Mucosa of descending colon (tissue), 3 donors: ENCODE measurements around the gene TBC1D23. TPM values are rescaled to one million over a fixed set of nuclear protein-coding genes. Genes with fewer than 3 reads are reported as not detected.

Experiments used
- ATAC-seq: fragments of 200-7000 bp; cut with Tn5 transposase; one replicate; pipeline ENCODE4 v1.9.1; 2020; ENCODE audit warnings: mild to moderate bottlenecking, moderate library complexity
- DNase-seq, 3 donors: peaks; one replicate each; pipeline ENCODE4 v3.0.0-alpha.2; 2020
- H3K36me3 ChIP-seq: fragments of 200-600 bp; one replicate; pipeline ENCODE4 v1.8.0; 2021; ENCODE audit warnings: low read depth, mild to moderate bottlenecking
- H3K4me1 ChIP-seq: fragments of 200-600 bp; one replicate; pipeline ENCODE4 v1.8.0; 2021; ENCODE audit warnings: low read depth, mild to moderate bottlenecking
- H3K4me3 ChIP-seq: fragments of 200-600 bp; one replicate; pipeline ENCODE4 v1.8.0; 2021; ENCODE audit warnings: mild to moderate bottlenecking
- H3K9me3 ChIP-seq: fragments of 200-600 bp; one replicate; pipeline ENCODE4 v1.8.0; 2021; ENCODE audit warnings: mild to moderate bottlenecking
- CTCF ChIP-seq: fragments of 200-600 bp; IDR thresholded peaks from one replicate; pipeline ENCODE4 v1.8.0; 2022; ENCODE audit warnings: antibody characterized with exemption, mild to moderate bottlenecking
- intact Hi-C, 2 donors: fragments of 100-400 bp; cut with DNase I in 1 of 2; cut with micrococcal nuclease in 1 of 2; formaldehyde crosslinking; loops; one replicate each; pipeline versions ENCODE4 v1.11.0 to v1.11.1; 2022; cut with DNase I, micrococcal nuclease
- long read RNA-seq, 2 donors: library from polyadenylated mRNA; unstranded; transcript quantifications; one replicate each; pipeline ENCODE4 v2.0.0, GENCODE V29; 2019 to 2021
- total RNA-seq, 3 donors: library from RNA; stranded (reverse); fragmentation: NEBNext Ultra II Directional in 2 of 3; extraction: Animal tissue kit (Norgen Biotek cat#: 25700) in 2 of 3; gene quantifications; one replicate each; pipeline versions ENCODE4 v1.2.1 to v1.2.4, GENCODE V29; 2021 to 2023
- donor health status: DM: no; HTN: no; CAD: no; lungs with moderate emphysema.
- donor health status: DM: no; HTN: no; CAD: no.
- donor health status: DM: no; HTN: yes; CAD: no.

The TBC1D23 gene
- total RNA-seq, result 10 to 100 TPM; 43.5 to 45.6 (median 44.0) TPM
- long read RNA-seq, donor 1, transcript TBC1D23-201 (18 exons, 3,656 nt), result minor isoform, 16 of 45 reads
- long read RNA-seq, donor 1, transcript TBC1D23-202 (19 exons, 3,677 nt), result major isoform, 17 of 45 reads
- long read RNA-seq, donor 1, partial matches to known transcripts, result 1 of 45 reads
- long read RNA-seq, donor 1, other reads (novel, unspliced or antisense), result 11 of 45 reads
- long read RNA-seq, donor 2, transcript TBC1D23-201 (18 exons, 3,656 nt), result major isoform, 7 of 19 reads
- long read RNA-seq, donor 2, partial matches to known transcripts, result 6 of 19 reads
- long read RNA-seq, donor 2, other reads (novel, unspliced or antisense), result 3 of 19 reads

GRCh38 chr3:100260685-100261484, at the start of gene TBC1D23:
TSS of gene TBC1D23 (plus strand) at chr3:100260992. CDS start at chr3:100261019, 27 bp downstream.
- H3K4me3 ChIP-seq, result peak within 1 kb of the TSS; percentile 98
- H3K4me1 ChIP-seq, result peaks cover 28% of the 10 kb centered on the region
- no peaks in the 10 kb centered on the region for H3K9me3 ChIP-seq
- peak; percentile 99 for ATAC-seq
- H3K36me3 ChIP-seq, result no peaks in the 10 kb centered on the region
- intact Hi-C loops, result no loop called here
- no peak for TF ChIP-seq CTCF
- peak; percentile 96 to 99 (median 98) for DNase-seq

DNA sequence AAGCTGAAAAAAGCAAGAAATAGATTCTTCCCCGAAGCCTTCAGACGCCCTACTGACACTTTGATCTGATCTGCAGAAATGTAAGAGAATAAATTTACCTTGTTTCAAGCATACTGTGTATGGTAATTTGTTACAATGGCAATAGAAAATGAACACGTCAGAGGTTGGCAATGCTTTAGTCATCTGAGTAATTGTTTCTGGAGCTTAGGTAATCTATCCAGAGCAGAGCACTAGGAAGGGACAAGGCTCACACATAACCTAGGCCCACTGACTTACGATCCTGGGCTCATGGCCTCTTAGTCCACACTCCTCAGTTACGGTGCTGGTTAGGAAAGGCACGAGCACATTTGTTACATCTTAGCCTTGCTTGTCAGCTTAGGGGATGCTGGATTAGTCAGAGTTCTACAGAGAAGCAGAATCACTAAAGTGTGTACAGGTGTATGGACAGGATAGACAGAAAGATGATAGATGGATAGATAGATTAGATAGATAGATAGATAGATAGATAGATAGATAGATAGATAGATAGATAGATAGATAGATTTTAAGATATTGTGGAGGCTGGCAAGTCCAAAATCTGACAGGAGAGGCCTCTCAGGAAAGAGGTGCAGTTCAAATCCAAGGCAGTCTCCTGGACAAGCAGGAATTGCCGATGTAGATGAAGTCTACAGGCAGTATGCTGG, 46.8 kb upstream of the TBC1D23 start:
- Histone ChIP-seq H3K4me1 (peaks cover 3% of the 10 kb centered on the region), H3K36me3 (no peaks in the 10 kb centered on the region), H3K4me3 (no peak overlapping the region), H3K9me3 (no peaks in the 10 kb centered on the region)
- DNase-seq (no peak), ATAC-seq (no peak)
- TF ChIP-seq CTCF, result no peak
- intact Hi-C loops, result no loop called here

DNA sequence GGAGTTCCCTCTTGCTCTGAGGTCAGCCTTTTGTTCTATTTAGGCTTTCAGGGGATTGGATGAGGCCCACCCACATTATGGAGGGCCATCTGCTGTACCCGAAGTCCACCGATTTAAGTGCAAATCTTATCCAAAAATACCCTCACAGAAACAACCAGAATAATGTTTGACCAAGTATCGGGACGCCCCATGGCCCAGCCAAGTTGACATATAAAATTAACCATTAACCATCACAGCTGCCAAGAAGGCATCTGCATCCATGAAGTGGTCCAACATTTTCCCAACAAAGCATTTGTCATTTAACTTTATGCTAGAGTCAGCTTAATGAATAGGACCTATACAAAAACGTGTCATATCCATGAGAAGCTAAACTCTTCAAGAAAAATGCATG, 46.2 kb upstream of the TBC1D23 start:
- DNase-seq (no peak), ATAC-seq (no peak)
- intact Hi-C loops, result no loop called here
- Histone ChIP-seq H3K4me1 (peaks cover 3% of the 10 kb centered on the region), H3K9me3 (peaks cover 5% of the 10 kb centered on the region), H3K36me3 (no peaks in the 10 kb centered on the region), H3K4me3 (no peak overlapping the region)
- no peak for TF ChIP-seq CTCF

DNA sequence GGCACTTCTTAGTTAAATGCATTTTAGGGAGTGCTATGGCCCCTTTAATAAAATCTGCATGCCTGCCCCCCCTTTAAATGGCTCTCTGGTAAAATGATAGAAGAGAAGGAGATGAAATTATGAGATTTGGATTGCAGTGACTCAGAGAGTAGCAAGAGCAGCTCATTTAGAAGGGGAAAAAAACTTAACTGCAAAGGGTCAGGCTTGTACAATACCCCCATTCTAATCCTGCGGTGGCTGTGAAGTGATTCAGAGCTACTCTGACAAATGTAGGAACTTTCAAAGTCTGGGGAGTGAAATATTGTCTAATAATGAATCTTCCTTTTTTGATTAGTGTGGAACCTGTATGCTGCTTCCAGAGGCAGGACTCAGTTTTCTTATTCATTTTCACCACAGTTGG, 44.1 kb upstream of the TBC1D23 start:
- DNase-seq (no peak), ATAC-seq (no peak)
- peaks cover 9% of the 10 kb centered on the region for H3K9me3 ChIP-seq
- H3K4me1 ChIP-seq, result no peaks in the 10 kb centered on the region
- no peak overlapping the region for H3K4me3 ChIP-seq
- intact Hi-C loops, result no loop called here
- H3K36me3 ChIP-seq, result no peaks in the 10 kb centered on the region
- no peak for TF ChIP-seq CTCF

GRCh38 chr3:100221159-100221558, 39.6 kb upstream of the TBC1D23 start:
- no peak overlapping the region for H3K4me3 ChIP-seq
- intact Hi-C loops, result no loop called here
- no peaks in the 10 kb centered on the region for H3K36me3 ChIP-seq
- no peak for TF ChIP-seq CTCF
- no peaks in the 10 kb centered on the region for H3K4me1 ChIP-seq
- DNase-seq (no peak), ATAC-seq (no peak)
- H3K9me3 ChIP-seq, result peaks cover 9% of the 10 kb centered on the region
